Adrenal gland (tissue), 5 donors: ENCODE results near the gene TBCE.

Experiments
- CTCF ChIP-seq, 6 experiments: fragments of 450-650 bp in 4 of 6; fragments of 200-600 bp in 2 of 6; sonication (generic) in 1 of 6; IDR thresholded peaks; 1 replicate in 5 of 6; 2 replicates in 1 of 6; pipeline versions ENCODE4 v1.5.1 to v1.8.0; 2016 to 2021; ENCODE audit warnings: antibody characterized with exemption in 6 of 6, mild to moderate bottlenecking in 2 of 6, moderate library complexity in 1 of 6
- POLR2A ChIP-seq, 2 donors: fragments of 450-650 bp; IDR thresholded peaks; one replicate each; pipeline ENCODE4 v1.6.1; 2017; ENCODE audit warnings: antibody characterized with exemption in 2 of 2, mild to moderate bottlenecking in 2 of 2, moderate library complexity in 1 of 2
- donor health status: DM: no; HTN: no; CAD: no.

DNA sequence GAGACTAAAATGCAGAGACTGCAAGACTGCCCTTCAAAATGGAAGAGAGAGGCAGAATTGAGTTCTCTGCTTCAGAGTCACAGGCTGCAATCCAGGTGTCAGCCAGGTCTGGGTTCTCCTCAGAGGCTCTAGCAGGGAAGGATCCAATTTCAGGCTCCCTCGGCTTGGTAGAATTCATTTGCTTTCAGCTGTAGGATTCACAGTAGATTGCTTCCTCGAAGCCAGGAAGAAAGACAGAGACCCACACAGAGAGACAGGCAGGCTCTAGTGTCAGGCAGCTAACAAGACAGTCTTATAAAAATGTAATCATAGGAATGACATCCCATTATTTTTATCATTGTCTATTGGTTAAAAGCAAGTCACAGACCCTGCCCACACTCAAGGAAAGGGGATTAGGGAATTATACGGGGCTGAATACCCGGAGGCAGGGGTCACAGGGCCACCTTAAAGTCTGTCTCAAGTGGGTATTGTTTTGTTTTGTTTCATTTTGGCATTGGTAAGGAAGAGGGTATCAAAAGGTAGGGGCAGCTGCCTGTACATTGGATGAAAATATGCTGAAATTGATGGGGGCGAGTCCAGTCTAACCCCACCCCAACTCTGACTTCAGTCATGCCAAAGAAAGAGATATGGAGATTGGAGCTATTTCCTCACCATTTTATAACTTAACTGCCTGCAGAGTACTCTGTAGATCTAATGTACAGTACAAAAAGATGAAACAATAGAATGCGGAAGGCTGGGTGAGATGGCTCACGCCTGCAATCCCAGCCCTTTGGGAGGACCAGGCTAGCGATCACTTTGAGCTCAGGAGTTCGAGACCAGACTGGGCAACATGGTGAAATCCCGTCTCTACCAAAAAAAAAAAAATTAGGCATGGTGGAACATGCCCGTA, 9.5 kb upstream of the TBCE start:
- TF ChIP-seq POLR2A (IDR thresholded peaks at IDR 0.05) (no peak), CTCF (IDR thresholded peaks at IDR 0.05) (no peak)
